PC-3 (cell line): ENCODE data around the gene FASTK.

ENCODE experiments used
- CTCF ChIP-seq: fragments of 300-600 bp; sonication (generic); conservative IDR thresholded peaks from 2 replicates; pipeline ENCODE4 v1.5.1; 2017; ENCODE audit warnings: antibody characterized with exemption, low read depth, mild to moderate bottlenecking, low read length
- EZH2 ChIP-seq: fragments of 300-600 bp; sonication (generic); IDR thresholded peaks from one replicate; pipeline ENCODE4 v1.6.1; 2017; ENCODE audit warnings: antibody characterized with exemption, mild to moderate bottlenecking, low read length; ENCODE audit not compliant: unreplicated experiment

- no peak for TF ChIP-seq CTCF
- no peak for TF ChIP-seq EZH2
Measured at GRCh38 chr7:151077705-151078232, 2.8 kb downstream of the FASTK start.
